ENCODE measurements around the gene SPATA3. TPM values are rescaled to one million over a fixed set of nuclear protein-coding genes. Genes with fewer than 3 reads are reported as not detected.

Gene SPATA3
- total and polyA plus RNA-seq, 4 donors: not detected

GRCh38 chr2:230987137-230988020 lies 8.5 kb upstream of the SPATA3 start (continued):
- no peak for TF ChIP-seq ZBTB33 (IDR thresholded peaks at IDR 0.05)
- TF ChIP-seq JUND (IDR thresholded peaks at IDR 0.05): no peak

DNA sequence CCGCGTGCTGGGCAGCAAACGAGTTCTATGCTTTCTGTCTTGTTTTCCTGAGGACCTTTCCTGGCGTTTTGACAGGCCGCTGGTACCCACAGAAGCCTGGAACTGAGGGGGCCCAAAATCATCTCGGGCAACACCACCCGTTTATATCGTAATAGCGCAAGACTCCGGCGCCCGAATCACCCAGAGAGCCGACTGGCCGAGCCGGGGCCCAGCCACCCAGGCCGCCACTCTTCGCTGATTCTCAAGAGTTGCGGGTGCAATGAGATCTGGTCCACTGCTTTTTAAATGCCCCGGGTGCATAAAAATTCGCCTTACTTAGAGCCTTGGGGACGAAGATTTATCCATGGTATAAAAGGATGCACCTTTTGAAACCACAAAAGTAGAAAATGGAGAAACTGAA lies 6.2 kb upstream of the SPATA3 start:
- no peak overlapping the region for H3K27ac ChIP-seq (ENCODE audit: low read depth in 1 of 2, low read length in 2 of 2)
- no peaks in the 10 kb centered on the region for H3K9me3 ChIP-seq (ENCODE audit: control insufficient read depth in 4 of 4, low read length in 3 of 4)
- H3K4me1 ChIP-seq (ENCODE audit: control insufficient read depth in 4 of 4, insufficient read depth in 4 of 4, low read length in 3 of 4): peaks cover 0 to 5% (median 2%) of the 10 kb centered on the region in 4 donors
- H3K36me3 ChIP-seq (ENCODE audit: control insufficient read depth in 4 of 4, insufficient read depth in 3 of 4, low read depth in 1 of 4, low read length in 3 of 4): no peaks in the 10 kb centered on the region
- peaks cover 0 to 4% (median 0%) of the 10 kb centered on the region in 4 donors for H3K27me3 ChIP-seq (ENCODE audit: control insufficient read depth in 4 of 4, insufficient read depth in 4 of 4, low read length in 3 of 4)
- no peak for DNase-seq (ENCODE audit: low spot score)
- H3K9ac ChIP-seq (ENCODE audit: low read depth in 1 of 2, low read length in 2 of 2): no peak overlapping the region
- no peak overlapping the region for H3K4me3 ChIP-seq (ENCODE audit: low read depth in 1 of 3, low read length in 3 of 3)
- WGBS: 94% methylated on average over 21 of the region's 21 CpGs
- no peak for TF ChIP-seq RXRA (IDR thresholded peaks at IDR 0.05)
- TF ChIP-seq ZBTB33 (IDR thresholded peaks at IDR 0.05): no peak
- no peak for TF ChIP-seq TAF1 (conservative IDR thresholded peaks at IDR 0.05)
- TF ChIP-seq FOXA2 (IDR thresholded peaks at IDR 0.05): no peak
- TF ChIP-seq MAX (IDR thresholded peaks at IDR 0.05): no peak
- no peak for TF ChIP-seq YY1 (IDR thresholded peaks at IDR 0.05)
- no peak for TF ChIP-seq HNF4A (conservative IDR thresholded peaks at IDR 0.05)
- no peak for TF ChIP-seq FOXA1 (IDR thresholded peaks at IDR 0.05)
- no peak for TF ChIP-seq SP1 (IDR thresholded peaks at IDR 0.05)
- no peak for TF ChIP-seq ATF3 (IDR thresholded peaks at IDR 0.05)
- TF ChIP-seq JUND (IDR thresholded peaks at IDR 0.05): no peak
- no peak for TF ChIP-seq HNF4G (IDR thresholded peaks at IDR 0.05)
- TF ChIP-seq RAD21 (IDR thresholded peaks at IDR 0.05): no peak
- TF ChIP-seq EGR1 (IDR thresholded peaks at IDR 0.05; ENCODE audit: low read depth in 2 of 2): no peak
- no peak for TF ChIP-seq REST (IDR thresholded peaks at IDR 0.05)
- no peak for TF ChIP-seq NR2F2 (IDR thresholded peaks at IDR 0.05)
- TF ChIP-seq, protein P1, sequence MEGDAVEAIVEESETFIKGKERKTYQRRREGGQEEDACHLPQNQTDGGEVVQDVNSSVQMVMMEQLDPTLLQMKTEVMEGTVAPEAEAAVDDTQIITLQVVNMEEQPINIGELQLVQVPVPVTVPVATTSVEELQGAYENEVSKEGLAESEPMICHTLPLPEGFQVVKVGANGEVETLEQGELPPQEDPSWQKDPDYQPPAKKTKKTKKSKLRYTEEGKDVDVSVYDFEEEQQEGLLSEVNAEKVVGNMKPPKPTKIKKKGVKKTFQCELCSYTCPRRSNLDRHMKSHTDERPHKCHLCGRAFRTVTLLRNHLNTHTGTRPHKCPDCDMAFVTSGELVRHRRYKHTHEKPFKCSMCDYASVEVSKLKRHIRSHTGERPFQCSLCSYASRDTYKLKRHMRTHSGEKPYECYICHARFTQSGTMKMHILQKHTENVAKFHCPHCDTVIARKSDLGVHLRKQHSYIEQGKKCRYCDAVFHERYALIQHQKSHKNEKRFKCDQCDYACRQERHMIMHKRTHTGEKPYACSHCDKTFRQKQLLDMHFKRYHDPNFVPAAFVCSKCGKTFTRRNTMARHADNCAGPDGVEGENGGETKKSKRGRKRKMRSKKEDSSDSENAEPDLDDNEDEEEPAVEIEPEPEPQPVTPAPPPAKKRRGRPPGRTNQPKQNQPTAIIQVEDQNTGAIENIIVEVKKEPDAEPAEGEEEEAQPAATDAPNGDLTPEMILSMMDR (IDR thresholded peaks at IDR 0.05; ENCODE audit: low read depth, low read length, missing input control): no peak
- TF ChIP-seq GABPA (IDR thresholded peaks at IDR 0.05 in 1 of 2, conservative IDR thresholded peaks at IDR 0.05 in 1 of 2): no peak

All from liver (tissue), 9 donors.